ENCODE data around the gene ADAMTS2. TPM values are rescaled to one million over a fixed set of nuclear protein-coding genes. Genes with fewer than 3 reads are reported as not detected.

ADAMTS2 gene
- total RNA-seq, 1 experiment from 2014 or later, result not detected

DNA sequence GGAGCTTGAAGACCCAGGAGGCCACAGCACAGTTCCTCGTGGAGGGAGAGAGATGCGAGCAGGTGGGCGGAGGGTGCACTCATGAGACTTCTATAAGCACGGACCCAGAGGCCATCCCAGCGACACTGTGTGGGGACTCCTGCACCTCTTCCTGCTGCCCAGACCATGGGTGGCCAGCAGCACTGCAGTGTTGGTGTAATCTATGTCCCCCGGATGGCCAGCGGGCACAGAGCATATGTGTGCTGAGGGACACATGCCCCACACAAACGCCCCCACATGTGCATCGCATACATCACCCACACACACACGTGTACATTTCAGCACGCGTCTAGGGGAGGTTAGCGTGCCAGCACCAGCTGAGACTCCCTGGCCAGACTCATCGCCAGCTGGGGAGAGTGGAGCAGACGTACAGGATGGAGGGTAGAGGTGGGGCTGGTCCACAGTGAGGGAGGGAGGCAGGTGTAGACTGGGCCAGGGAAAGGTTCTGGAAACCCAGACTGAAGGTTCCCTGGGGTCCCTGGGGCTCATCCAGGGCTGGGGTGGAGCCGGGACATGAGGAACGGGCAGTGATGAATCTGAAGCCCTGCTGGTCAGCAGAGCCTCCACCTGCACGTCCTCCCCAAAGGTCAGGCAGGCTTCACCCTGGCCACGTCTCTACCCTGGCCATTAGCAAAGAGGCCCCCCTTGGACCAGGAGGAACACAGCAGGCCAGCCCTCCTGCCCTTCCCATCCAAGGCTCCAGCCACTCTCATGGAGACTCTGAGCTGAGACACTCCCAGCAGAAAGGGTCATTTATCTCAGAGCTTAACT lies 27.6 kb downstream of the ADAMTS2 start:
- no peaks in the 10 kb centered on the region for H3K4me1 ChIP-seq

DNA sequence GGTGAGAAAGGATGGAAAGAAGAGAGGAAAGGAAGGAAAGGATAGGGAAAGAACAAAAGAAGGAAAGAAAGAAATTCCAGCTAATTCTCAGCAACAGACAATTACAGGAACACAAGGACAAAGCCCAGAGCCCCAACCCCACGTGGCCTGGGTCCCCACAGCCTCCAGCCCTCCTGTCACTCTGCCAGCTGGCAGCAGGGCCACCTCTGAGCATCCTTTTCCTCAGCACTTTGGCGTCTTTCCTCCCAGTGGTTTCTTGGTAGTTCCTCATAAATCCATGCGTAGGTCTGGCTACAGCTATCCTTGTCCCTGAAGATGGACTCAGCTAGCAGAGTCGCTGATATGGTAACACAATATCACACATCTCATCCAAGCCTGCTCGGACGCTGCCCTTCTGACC lies 28.3 kb downstream of the ADAMTS2 start:
- Histone ChIP-seq H3K36me3 (no peaks in the 10 kb centered on the region), H3K27me3 (no peaks in the 10 kb centered on the region), H3K9me3 (replicated peaks) (no peaks in the 10 kb centered on the region), H3K4me3 (no peak overlapping the region), H3K4me1 (no peaks in the 10 kb centered on the region), H3K27ac (no peak overlapping the region)
- no peak for DNase-seq

More for the DNA sequence above, 27.6 kb downstream of the ADAMTS2 start:
- H3K27me3 ChIP-seq, result no peaks in the 10 kb centered on the region
- H3K27ac ChIP-seq, result no peak overlapping the region
- no peak for DNase-seq
- no peaks in the 10 kb centered on the region for H3K36me3 ChIP-seq
- H3K9me3 ChIP-seq (replicated peaks), result no peaks in the 10 kb centered on the region
- H3K4me3 ChIP-seq, result no peak overlapping the region

- H3K4me1 ChIP-seq, result no peaks in the 10 kb centered on the region
These were observed 29.1 kb downstream of the ADAMTS2 start for GRCh38 chr5:179316111-179316551.

GRCh38 chr5:179315356-179315890 lies 29.8 kb downstream of the ADAMTS2 start:
- Histone ChIP-seq H3K4me1 (no peaks in the 10 kb centered on the region), H3K27me3 (no peaks in the 10 kb centered on the region), H3K27ac (no peak overlapping the region), H3K36me3 (no peaks in the 10 kb centered on the region), H3K9me3 (replicated peaks) (no peaks in the 10 kb centered on the region), H3K4me3 (no peak overlapping the region)
- no peak for DNase-seq

More at GRCh38 chr5:179316111-179316551, 29.1 kb downstream of the ADAMTS2 start:
- no peak overlapping the region for H3K27ac ChIP-seq
- no peaks in the 10 kb centered on the region for H3K27me3 ChIP-seq
- DNase-seq, result no peak
- no peaks in the 10 kb centered on the region for H3K36me3 ChIP-seq
- H3K4me3 ChIP-seq, result no peak overlapping the region
- H3K9me3 ChIP-seq (replicated peaks), result no peaks in the 10 kb centered on the region

DNA sequence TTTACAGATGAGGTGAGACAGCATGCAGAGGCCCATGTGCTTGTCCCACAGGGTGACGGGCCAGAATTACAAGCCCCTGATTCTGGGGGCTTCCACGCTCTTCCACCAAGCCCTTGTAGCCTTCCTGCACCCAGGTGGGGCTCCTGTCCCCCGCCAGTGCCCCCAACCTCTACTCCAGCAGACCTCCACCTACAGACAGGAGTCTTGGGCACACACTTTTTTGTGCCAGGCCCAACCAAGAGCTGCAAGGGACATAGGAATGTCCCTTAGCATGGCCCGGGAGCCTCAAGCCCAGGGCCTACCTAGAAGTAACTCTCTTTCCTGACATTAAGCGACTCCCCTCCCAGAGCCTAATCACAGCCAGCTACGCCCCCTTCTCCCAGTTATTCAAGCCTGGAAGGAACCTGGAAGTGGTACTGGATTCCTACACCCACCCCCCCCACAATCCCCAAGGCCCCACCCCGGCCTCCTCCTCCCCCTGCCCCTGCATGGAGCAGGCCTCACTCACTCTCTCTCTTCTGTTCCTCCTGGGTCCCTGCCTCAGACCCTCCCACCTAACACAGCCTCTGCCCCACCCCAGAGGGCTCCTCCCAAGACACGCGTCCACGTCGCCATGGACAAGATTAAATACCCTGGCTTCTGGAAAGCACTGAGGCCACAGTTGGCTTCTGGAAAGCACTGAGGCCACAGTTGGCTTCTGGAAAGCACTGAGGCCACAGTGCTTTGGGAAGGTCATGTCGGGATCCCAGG lies 30.5 kb downstream of the ADAMTS2 start:
- no peak for DNase-seq
- H3K4me3 ChIP-seq, result no peak overlapping the region
- H3K27me3 ChIP-seq, result no peaks in the 10 kb centered on the region
- no peaks in the 10 kb centered on the region for H3K9me3 ChIP-seq (replicated peaks)
- no peaks in the 10 kb centered on the region for H3K36me3 ChIP-seq
- no peaks in the 10 kb centered on the region for H3K4me1 ChIP-seq
- no peak overlapping the region for H3K27ac ChIP-seq

DNA sequence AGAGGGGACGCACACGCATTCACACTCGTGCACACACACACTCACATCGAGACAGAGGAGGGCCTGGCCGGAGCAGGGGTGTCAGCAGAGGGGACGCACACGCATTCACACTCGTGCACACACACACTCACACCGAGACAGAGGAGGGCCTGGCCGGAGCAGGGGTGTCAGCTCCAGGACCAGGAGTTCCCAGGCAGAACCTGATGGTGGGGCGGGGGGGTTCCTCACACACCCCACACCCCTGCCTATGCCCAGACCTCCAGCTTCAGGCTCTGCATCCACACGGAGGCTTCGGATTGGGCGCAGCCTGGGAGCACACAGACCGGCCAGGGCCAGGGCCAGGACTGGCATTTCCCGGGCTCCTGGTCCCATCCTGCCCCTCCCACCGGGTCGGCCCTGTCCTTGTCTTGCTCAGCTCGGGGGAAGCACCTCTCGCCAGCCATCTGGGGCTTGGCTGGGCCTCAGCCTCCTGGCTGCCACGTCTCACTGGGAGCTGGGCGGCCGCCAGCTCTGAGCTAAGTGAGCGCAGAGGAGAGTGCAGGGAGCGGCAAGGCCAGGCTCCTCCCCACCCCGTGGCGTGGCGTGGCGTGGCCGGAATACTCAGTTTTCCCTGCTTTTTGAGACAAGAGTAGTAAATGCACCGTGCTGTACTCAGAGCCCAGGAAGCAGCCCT lies 31.3 kb downstream of the ADAMTS2 start:
- H3K36me3 ChIP-seq, result no peaks in the 10 kb centered on the region

DNA sequence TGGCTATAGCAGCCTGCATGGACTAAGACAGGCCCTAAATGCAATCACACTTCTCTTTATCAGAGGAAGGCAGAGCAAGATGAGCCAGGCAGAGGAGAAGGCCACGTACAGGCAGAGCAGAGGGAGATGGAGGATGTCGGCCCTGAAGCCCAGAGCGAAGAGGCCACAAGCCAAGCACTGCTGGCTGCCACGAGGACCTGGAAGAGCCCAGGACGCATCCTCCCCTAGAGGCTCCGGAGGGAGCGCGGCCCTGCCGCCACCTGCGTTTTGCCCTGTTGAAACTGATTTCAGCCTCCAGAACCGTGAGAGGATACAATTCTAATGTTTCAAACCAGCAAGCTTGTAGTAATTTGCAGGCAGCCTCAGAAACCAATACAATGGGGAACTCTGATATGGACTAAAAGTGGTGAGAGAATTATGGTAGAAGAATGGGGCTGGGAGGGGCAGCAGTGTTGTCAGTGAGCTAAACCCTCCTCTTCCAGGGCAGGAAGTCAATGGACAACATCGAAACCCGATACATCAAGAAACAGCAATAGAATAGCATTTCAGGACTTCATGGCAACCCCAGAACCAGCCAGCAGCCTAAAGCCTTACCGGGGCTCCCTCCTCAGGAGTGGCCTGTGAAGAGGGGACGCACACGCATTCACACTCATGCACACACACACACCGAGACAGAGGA lies 32.6 kb downstream of the ADAMTS2 start:
- DNase-seq, result no peak
- no peaks in the 10 kb centered on the region for H3K4me1 ChIP-seq
- H3K36me3 ChIP-seq, result no peaks in the 10 kb centered on the region
- no peak overlapping the region for H3K27ac ChIP-seq
- no peaks in the 10 kb centered on the region for H3K9me3 ChIP-seq (replicated peaks)
- H3K4me3 ChIP-seq, result no peak overlapping the region
- no peaks in the 10 kb centered on the region for H3K27me3 ChIP-seq

More for the DNA sequence above, 31.3 kb downstream of the ADAMTS2 start:
- H3K27me3 ChIP-seq, result no peaks in the 10 kb centered on the region
- H3K27ac ChIP-seq, result no peak overlapping the region
- no peaks in the 10 kb centered on the region for H3K9me3 ChIP-seq (replicated peaks)
- no peak for DNase-seq
- H3K4me3 ChIP-seq, result no peak overlapping the region
- no peaks in the 10 kb centered on the region for H3K4me1 ChIP-seq

GRCh38 chr5:179311581-179311980 lies 33.7 kb downstream of the ADAMTS2 start:
- Histone ChIP-seq H3K9me3 (replicated peaks) (no peaks in the 10 kb centered on the region), H3K36me3 (no peaks in the 10 kb centered on the region), H3K4me3 (no peak overlapping the region), H3K27me3 (no peaks in the 10 kb centered on the region), H3K4me1 (no peaks in the 10 kb centered on the region), H3K27ac (no peak overlapping the region)
- no peak for DNase-seq

- Histone ChIP-seq H3K9me3 (replicated peaks) (no peaks in the 10 kb centered on the region), H3K4me1 (no peaks in the 10 kb centered on the region)
These were observed 34.2 kb downstream of the ADAMTS2 start for GRCh38 chr5:179311091-179311470.

GRCh38 chr5:179310439-179311090 lies 34.7 kb downstream of the ADAMTS2 start:
- Histone ChIP-seq H3K27ac (no peak overlapping the region), H3K9me3 (replicated peaks) (no peaks in the 10 kb centered on the region), H3K27me3 (no peaks in the 10 kb centered on the region), H3K4me1 (no peaks in the 10 kb centered on the region), H3K36me3 (no peaks in the 10 kb centered on the region), H3K4me3 (no peak overlapping the region)
- no peak for DNase-seq

More at GRCh38 chr5:179311091-179311470, 34.2 kb downstream of the ADAMTS2 start:
- no peak for DNase-seq
- H3K4me3 ChIP-seq, result no peak overlapping the region
- H3K27me3 ChIP-seq, result no peaks in the 10 kb centered on the region
- no peaks in the 10 kb centered on the region for H3K36me3 ChIP-seq
- H3K27ac ChIP-seq, result no peak overlapping the region

DNA sequence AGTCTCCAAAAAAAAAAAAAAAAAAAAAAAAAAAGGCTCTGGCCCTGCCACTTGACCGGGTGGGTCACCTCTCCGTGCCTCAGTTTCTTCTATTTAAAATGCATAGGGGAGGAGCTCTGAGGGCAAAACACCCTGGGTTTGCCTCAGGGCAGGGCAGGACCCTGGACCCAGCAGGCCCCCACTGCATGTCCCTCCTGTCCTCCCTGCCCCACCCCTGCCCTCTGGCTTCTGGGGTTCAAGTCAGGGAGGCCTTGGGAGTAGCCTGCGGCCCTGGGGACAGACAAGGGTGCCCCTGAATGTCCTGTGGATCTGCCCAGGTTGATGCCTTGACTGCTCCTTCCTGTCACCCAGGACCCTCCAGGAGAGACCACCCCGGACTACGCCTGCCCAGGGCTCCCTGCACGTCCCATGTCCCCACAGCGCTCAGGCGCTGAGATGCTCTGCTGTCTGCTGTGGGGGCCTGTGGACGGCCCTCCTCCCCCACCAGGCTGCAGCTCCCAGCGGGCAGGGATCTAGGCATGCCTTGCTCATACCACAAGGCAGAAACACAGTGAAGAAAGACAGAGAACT lies 35.4 kb downstream of the ADAMTS2 start:
- Histone ChIP-seq H3K9me3 (replicated peaks) (no peaks in the 10 kb centered on the region), H3K4me3 (no peak overlapping the region), H3K27ac (no peak overlapping the region), H3K36me3 (no peaks in the 10 kb centered on the region), H3K27me3 (no peaks in the 10 kb centered on the region), H3K4me1 (no peaks in the 10 kb centered on the region)
- no peak for DNase-seq

GRCh38 chr5:179309383-179309670 lies 35.9 kb downstream of the ADAMTS2 start:
- Histone ChIP-seq H3K4me1 (no peaks in the 10 kb centered on the region), H3K9me3 (replicated peaks) (no peaks in the 10 kb centered on the region), H3K27me3 (no peaks in the 10 kb centered on the region), H3K27ac (no peak overlapping the region), H3K4me3 (no peak overlapping the region), H3K36me3 (no peaks in the 10 kb centered on the region)
- no peak for DNase-seq

- Histone ChIP-seq H3K27me3 (no peaks in the 10 kb centered on the region), H3K36me3 (no peaks in the 10 kb centered on the region), H3K27ac (no peak overlapping the region), H3K9me3 (replicated peaks) (no peaks in the 10 kb centered on the region), H3K4me1 (no peaks in the 10 kb centered on the region), H3K4me3 (no peak overlapping the region)
- no peak for DNase-seq
These were observed 36.5 kb downstream of the ADAMTS2 start for GRCh38 chr5:179308563-179309382.
